GM10248 (cell line): ENCODE results near the gene HBM.

ENCODE experiments used
- CTCF ChIA-PET: fragments of 300-600 bp; sonication (Branson Sonifier 250); formaldehyde crosslinking; extraction: SDS; loops from one replicate; lab custom pipeline; 2021; ENCODE audit warnings: antibody characterized with exemption; lab: Yijun Ruan, JAX
- POLR2A ChIA-PET: fragments of 350-650 bp; sonication (Branson Sonifier 250); formaldehyde crosslinking; extraction: SDS; loops from one replicate; lab custom pipeline; 2020; ENCODE audit warnings: antibody characterized with exemption; lab: Yijun Ruan, JAX
- DNase-seq: peaks from one replicate; pipeline ENCODE4 v3.0.0; 2012; ENCODE audit errors: extremely low spot score
- CTCF ChIP-seq: IDR thresholded peaks from 2 replicates; pipeline ENCODE4 v1.5.1; 2012; ENCODE audit warnings: mild to moderate bottlenecking, low read depth; ENCODE audit errors: extremely low read depth, missing control alignments, control extremely low read depth

HBM gene

GRCh38 chr16:189604-190186, 23.9 kb downstream of the HBM start:
- ChIA-PET POLR2A (no interaction called here), CTCF (interaction anchor here (2.6 kb wide), 1 partner anchor 8 kb away, joined by 11 read pairs; no protein-coding TSS in a partner anchor)

GRCh38 chr16:191831-192230, 26.1 kb downstream of the HBM start:
- TF ChIP-seq CTCF, result no peak
- CTCF ChIA-PET, result interaction anchor here (1.2 to 2.6 kb wide), 6 partner anchors 10 to 161 kb away, joined by 3 to 11 read pairs (median 6); no protein-coding TSS in a partner anchor
- POLR2A ChIA-PET, result no interaction called here
- no peak for DNase-seq

More at GRCh38 chr16:189604-190186, 23.9 kb downstream of the HBM start:
- no peak for DNase-seq
- no peak for TF ChIP-seq CTCF

GRCh38 chr16:192686-193085, 26.9 kb downstream of the HBM start:
- ChIA-PET CTCF (interaction anchor here (1.1 to 2.6 kb wide), 6 partner anchors 11 to 127 kb away, joined by 3 to 11 read pairs (median 6); no protein-coding TSS in a partner anchor), POLR2A (no interaction called here)
- DNase-seq, result no peak
- no peak for TF ChIP-seq CTCF

- CTCF ChIA-PET, result interaction anchor here (1.1 to 2.2 kb wide), 5 partner anchors 12 to 128 kb away, joined by 3 to 7 read pairs (median 4); no protein-coding TSS in a partner anchor
- POLR2A ChIA-PET, result no interaction called here
- no peak for TF ChIP-seq CTCF
These were observed 27.7 kb downstream of the HBM start for GRCh38 chr16:193441-193840.

GRCh38 chr16:194516-194915, 28.7 kb downstream of the HBM start:
- ChIA-PET POLR2A (no interaction called here), CTCF (interaction anchor here (1.0 to 1.2 kb wide), 2 partner anchors 93 to 129 kb away, joined by 3 read pairs; no protein-coding TSS in a partner anchor)
- TF ChIP-seq CTCF, result no peak
- no peak for DNase-seq

More at GRCh38 chr16:193441-193840, 27.7 kb downstream of the HBM start:
- no peak for DNase-seq

- CTCF ChIA-PET, result interaction anchor here (1.3 to 2.0 kb wide), 2 partner anchors 103 to 135 kb away, joined by 4 read pairs; no protein-coding TSS in a partner anchor
- DNase-seq, result no peak
- POLR2A ChIA-PET, result interaction anchor here (1.2 kb wide), 1 partner anchor 34 kb away, joined by 7 read pairs; the partner anchor contains the start of gene FAM234A
- TF ChIP-seq CTCF, result no peak
These were observed 34.6 kb downstream of the HBM start for GRCh38 chr16:200388-200787.
